Muscle layer of duodenum (tissue), 2 donors: Measurements from ENCODE around the gene SEC22B.
"Not testable (repeated sequence)": the region's sequence is repeated elsewhere in the genome, so short reads cannot be mapped to it uniquely, and the experiment has no call there.

Source experiments
- H3K27ac ChIP-seq: one replicate; pipeline ENCODE4 v1.7.0; 2013; ENCODE audit warnings: mild to moderate bottlenecking, low read length
- H3K27me3 ChIP-seq: one replicate; pipeline ENCODE4 v1.7.0; 2013; ENCODE audit warnings: low read depth, mild to moderate bottlenecking, control low read depth, low read length
- H3K36me3 ChIP-seq, 2 donors: one replicate each; pipeline ENCODE4 v1.7.0; 2013; ENCODE audit warnings: low read length in 2 of 2, control low read depth in 1 of 2, mild to moderate bottlenecking in 1 of 2; ENCODE audit not compliant: insufficient read depth in 2 of 2, control insufficient read depth in 1 of 2
- H3K4me1 ChIP-seq, 2 donors: one replicate each; pipeline ENCODE4 v1.7.0; 2013; ENCODE audit warnings: low read length in 2 of 2, mild to moderate bottlenecking in 2 of 2, control low read depth in 1 of 2, moderate library complexity in 1 of 2; ENCODE audit not compliant: insufficient read depth in 2 of 2, control insufficient read depth in 1 of 2
- H3K4me3 ChIP-seq, 2 donors: one replicate each; pipeline ENCODE4 v1.7.0; 2013; ENCODE audit warnings: low read length in 2 of 2, low read depth in 1 of 2, mild to moderate bottlenecking in 1 of 2
- H3K9me3 ChIP-seq, 2 donors: one replicate each; pipeline ENCODE4 v1.7.0; 2013; ENCODE audit warnings: low read length in 2 of 2, control low read depth in 1 of 2, mild to moderate bottlenecking in 1 of 2; ENCODE audit not compliant: control insufficient read depth in 1 of 2
- donor health status: healthy.

The SEC22B gene

GRCh38 chr1:120176092-120176855 lies at the start of gene SEC22B:
Gene SEC22B, minus strand, starts transcription at chr1:120176520. Its CDS starts 139 bp downstream, at chr1:120176381.
- Histone ChIP-seq H3K36me3 (no peaks in the 10 kb centered on the region), H3K4me1 (peaks cover 0 to 5% of the 10 kb centered on the region in 2 donors), H3K27ac (peak within 1 kb of the TSS; percentile 98), H3K4me3 (peak within 1 kb of the TSS; percentile 71 to 88), H3K27me3 (no peaks in the 10 kb centered on the region), H3K9me3 (no peaks in the 10 kb centered on the region)

DNA sequence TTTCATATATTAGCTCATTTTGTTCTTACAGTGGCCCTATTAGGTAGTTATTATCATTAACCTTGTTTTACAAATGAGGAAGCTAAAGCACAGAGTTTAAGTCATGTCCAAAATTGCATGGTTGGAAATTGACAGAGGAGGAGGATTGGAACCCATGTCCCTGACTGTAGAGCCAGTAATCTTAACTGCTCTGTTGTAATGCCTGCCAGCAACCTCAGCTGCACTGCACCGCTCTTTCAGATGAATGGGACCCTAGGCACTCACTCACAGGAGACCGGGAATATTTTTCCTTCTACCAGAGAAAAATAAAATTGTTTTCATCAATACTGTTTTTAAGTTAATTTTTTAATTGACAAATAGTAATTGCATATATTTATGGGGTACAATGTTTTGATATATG lies 41.6 kb upstream of the SEC22B start:
- H3K4me1 ChIP-seq, H3K36me3 ChIP-seq, H3K27ac ChIP-seq, H3K27me3 ChIP-seq, H3K9me3 ChIP-seq, H3K4me3 ChIP-seq: not testable (repeated sequence)

GRCh38 chr1:120217175-120217929 lies 41.0 kb upstream of the SEC22B start:
- not testable (repeated sequence) for H3K36me3 ChIP-seq, H3K9me3 ChIP-seq, H3K4me1 ChIP-seq, H3K4me3 ChIP-seq, H3K27me3 ChIP-seq, H3K27ac ChIP-seq

GRCh38 chr1:120213606-120214005 lies 37.3 kb upstream of the SEC22B start:
- H3K27ac ChIP-seq, H3K4me1 ChIP-seq, H3K36me3 ChIP-seq, H3K27me3 ChIP-seq, H3K9me3 ChIP-seq, H3K4me3 ChIP-seq: not testable (repeated sequence)

GRCh38 chr1:120210754-120211153 lies 34.4 kb upstream of the SEC22B start:
- not testable (repeated sequence) for H3K27me3 ChIP-seq, H3K4me1 ChIP-seq, H3K9me3 ChIP-seq, H3K27ac ChIP-seq, H3K36me3 ChIP-seq, H3K4me3 ChIP-seq

- H3K27me3 ChIP-seq, H3K9me3 ChIP-seq, H3K4me1 ChIP-seq, H3K27ac ChIP-seq, H3K4me3 ChIP-seq, H3K36me3 ChIP-seq: not testable (repeated sequence)
Observed at GRCh38 chr1:120196863-120197775, 20.8 kb upstream of the SEC22B start.

- H3K27ac ChIP-seq, H3K36me3 ChIP-seq, H3K27me3 ChIP-seq, H3K4me1 ChIP-seq, H3K9me3 ChIP-seq, H3K4me3 ChIP-seq: not testable (repeated sequence)
Observed at GRCh38 chr1:120188626-120189025, 12.3 kb upstream of the SEC22B start.

- not testable (repeated sequence) for H3K4me3 ChIP-seq, H3K36me3 ChIP-seq, H3K9me3 ChIP-seq, H3K27me3 ChIP-seq, H3K4me1 ChIP-seq, H3K27ac ChIP-seq
Observed at GRCh38 chr1:120182176-120182707, 5.9 kb upstream of the SEC22B start.

GRCh38 chr1:120179811-120180690 lies 3.7 kb upstream of the SEC22B start:
- H3K4me3 ChIP-seq: peak overlapping the region; percentile 9 to 12
- not testable (repeated sequence) for H3K36me3 ChIP-seq, H3K4me1 ChIP-seq, H3K27me3 ChIP-seq, H3K9me3 ChIP-seq
- H3K27ac ChIP-seq: peak overlapping the region; percentile 21

GRCh38 chr1:120178799-120179756 lies 2.8 kb upstream of the SEC22B start:
- Histone ChIP-seq H3K4me3 (peak overlapping the region; percentile 9 to 12), H3K36me3 (no peaks in the 10 kb centered on the region), H3K9me3 (no peaks in the 10 kb centered on the region), H3K27ac (peak overlapping the region; percentile 21), H3K27me3 (no peaks in the 10 kb centered on the region), H3K4me1 (peaks cover 0 to 5% of the 10 kb centered on the region in 2 donors)
